Right lobe of liver (tissue), 4 donors: Measurements from ENCODE around the gene MCTP1.

Source experiments
- POLR2A ChIP-seq: fragments of 450-650 bp; IDR thresholded peaks from one replicate; pipeline ENCODE4 v1.6.1; 2017; ENCODE audit warnings: antibody characterized with exemption, mild to moderate bottlenecking
- TF ChIP-seq, protein P1 (sequence below), 4 donors: fragments of 200-600 bp in 3 of 4; fragments of 450-650 bp in 1 of 4; IDR thresholded peaks; one replicate each; pipeline versions ENCODE4 v1.5.1 to v1.8.0; 2016 to 2022; ENCODE audit warnings: antibody characterized with exemption in 4 of 4, mild to moderate bottlenecking in 2 of 4
- donor health status: DM: no; HTN: no; CAD: no.
- donor health status: DM: no; HTN: no; CAD: no.
- donor health status: DM: no; HTN: yes; CAD: no.

- TF ChIP-seq, protein P1, sequence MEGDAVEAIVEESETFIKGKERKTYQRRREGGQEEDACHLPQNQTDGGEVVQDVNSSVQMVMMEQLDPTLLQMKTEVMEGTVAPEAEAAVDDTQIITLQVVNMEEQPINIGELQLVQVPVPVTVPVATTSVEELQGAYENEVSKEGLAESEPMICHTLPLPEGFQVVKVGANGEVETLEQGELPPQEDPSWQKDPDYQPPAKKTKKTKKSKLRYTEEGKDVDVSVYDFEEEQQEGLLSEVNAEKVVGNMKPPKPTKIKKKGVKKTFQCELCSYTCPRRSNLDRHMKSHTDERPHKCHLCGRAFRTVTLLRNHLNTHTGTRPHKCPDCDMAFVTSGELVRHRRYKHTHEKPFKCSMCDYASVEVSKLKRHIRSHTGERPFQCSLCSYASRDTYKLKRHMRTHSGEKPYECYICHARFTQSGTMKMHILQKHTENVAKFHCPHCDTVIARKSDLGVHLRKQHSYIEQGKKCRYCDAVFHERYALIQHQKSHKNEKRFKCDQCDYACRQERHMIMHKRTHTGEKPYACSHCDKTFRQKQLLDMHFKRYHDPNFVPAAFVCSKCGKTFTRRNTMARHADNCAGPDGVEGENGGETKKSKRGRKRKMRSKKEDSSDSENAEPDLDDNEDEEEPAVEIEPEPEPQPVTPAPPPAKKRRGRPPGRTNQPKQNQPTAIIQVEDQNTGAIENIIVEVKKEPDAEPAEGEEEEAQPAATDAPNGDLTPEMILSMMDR (IDR thresholded peaks at IDR 0.05): no peak
- no peak for TF ChIP-seq POLR2A
Measured at GRCh38 chr5:95072281-95072680, 212.6 kb downstream of the MCTP1 start.
